GM18907 (cell line): ENCODE measurements around the gene NCKAP5L.

Experiments
- ATAC-seq: cut with Tn5 transposase; IDR thresholded peaks from one replicate; pipeline ENCODE4 v1.9.1; 2021; ENCODE audit warnings: mild to moderate bottlenecking, moderate library complexity; ENCODE audit not compliant: unreplicated experiment

Gene NCKAP5L

DNA sequence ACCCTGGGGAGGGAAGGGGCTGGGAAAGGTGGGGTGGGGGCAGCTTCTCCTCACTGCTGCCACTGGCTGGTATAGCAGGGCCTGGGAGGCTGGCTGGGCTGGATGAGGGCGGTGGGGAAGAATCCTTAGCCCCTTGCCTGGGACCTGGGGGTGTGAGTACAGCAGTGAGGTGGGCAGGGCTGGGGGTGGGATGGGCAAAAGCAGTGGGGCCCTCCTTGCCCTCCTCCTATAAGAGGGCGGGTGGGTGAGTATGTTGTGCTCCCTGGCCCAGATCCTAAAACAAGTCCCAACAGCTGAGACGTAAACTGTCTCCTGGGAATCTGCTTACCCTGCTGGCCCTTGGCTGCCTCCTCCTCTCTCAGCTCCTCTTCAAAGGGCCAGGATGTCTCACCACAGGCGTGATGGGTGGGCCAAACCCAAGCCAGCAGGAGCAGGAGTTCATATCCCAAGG is 2.2 kb downstream of the NCKAP5L start:
- ATAC-seq: no peak

GRCh38 chr12:49825360-49825970 is 2.7 kb downstream of the NCKAP5L start:
- ATAC-seq: no peak

DNA sequence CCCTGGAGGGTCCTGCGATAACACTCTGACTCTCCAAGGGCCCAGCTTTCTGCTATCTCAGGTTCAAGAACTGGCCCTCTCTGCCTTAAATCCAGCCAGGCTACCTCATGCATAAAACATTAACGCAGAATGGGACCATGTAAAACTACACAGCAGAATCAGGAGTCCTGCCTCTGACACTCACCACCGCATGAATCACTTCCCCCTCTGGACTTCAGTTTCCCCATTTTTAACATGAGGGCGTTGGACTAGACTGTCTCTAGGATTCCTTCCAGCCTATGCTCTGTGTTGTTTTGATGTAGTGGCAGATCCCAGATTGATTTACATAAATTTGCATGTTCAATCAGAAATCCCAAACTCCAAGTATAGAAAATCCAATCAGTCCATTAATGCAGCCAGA is 3.3 kb downstream of the NCKAP5L start:
- no peak for ATAC-seq

GRCh38 chr12:49824416-49824815 is 3.8 kb downstream of the NCKAP5L start:
- no peak for ATAC-seq

DNA sequence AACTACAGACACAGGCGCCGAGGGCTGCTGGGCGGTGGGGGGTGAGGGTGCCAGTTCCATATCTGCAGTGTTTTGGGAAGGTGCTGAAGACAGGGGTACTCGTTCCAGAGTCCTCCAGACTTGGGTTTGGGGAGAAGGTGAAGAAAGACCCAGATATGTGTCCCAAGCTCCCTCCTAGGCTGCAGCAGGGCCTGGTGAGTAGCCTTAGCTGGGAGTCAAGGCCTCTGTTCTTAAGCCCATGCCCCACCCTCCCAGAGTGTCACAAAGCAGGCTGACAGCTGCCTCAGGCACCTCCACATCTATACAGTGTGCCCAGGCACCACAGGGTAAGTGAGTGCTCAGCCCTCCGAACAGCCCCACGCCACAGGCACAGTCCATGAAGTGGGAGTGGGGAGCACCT is 4.3 kb downstream of the NCKAP5L start:
- no peak for ATAC-seq

GRCh38 chr12:49823350-49823749 is 4.9 kb downstream of the NCKAP5L start:
- no peak for ATAC-seq

GRCh38 chr12:49821373-49822287 is 6.6 kb downstream of the NCKAP5L start:
- no peak for ATAC-seq

DNA sequence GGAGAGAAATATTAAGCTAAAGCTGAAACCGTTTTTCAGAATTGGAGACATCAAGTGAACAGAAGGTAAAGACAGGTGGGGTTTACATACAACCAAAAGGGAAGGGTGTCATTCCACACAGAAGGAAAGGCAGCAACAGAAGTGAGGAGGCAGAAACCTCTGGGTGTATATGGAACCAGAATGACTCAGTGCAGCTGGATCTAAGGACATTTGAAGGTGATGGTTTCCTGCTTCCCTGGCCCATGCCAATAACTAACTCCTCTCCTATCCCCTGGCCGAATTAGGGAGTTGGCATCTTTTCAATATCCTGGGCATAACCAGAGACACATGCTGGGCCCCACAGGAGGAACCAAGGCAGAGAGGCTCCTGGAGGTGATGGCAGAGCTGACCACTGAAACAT is 8.4 kb downstream of the NCKAP5L start:
- ATAC-seq: no peak

- ATAC-seq: no peak
These were observed 9.8 kb downstream of the NCKAP5L start for GRCh38 chr12:49818241-49818895.

DNA sequence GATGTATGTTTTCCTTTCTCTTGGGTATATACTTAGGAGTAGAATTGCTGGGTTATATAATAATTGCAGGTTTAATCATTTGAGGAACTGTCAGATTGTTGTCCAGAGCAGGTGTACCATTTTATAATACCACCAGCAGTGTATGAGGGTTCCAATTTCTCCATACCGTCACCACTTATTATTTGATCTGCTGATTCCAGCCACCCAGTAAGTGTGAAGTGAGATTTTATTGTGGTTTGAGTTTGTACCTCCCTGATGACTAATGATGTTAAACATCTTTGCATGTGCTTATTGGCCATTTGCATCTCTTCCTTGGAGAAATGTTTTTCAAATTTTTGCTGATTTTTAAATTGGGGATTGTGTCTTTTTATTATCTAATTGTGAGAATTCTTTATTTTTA is 15.1 kb downstream of the NCKAP5L start:
- no peak for ATAC-seq

DNA sequence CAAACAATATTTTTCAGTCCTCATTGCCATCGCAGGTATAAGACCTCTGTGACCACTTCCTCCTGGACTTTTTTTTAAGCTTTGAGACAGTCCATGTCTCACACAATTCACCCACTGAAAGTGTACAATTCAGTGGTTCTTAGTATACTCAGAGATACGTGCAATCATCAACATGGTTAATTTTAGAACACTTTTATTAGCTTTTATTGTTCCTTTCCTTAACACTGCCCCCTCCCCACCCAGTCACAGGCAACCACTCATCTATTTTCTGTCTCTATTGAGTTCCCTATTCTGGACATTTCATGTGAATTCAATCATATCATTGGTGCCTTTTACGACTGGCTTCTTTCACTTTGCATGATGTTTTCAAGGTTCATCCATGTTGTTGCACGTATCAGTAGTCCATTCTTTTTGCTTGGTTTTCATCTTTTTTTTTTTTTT is 16.2 kb downstream of the NCKAP5L start:
- ATAC-seq: no peak

GRCh38 chr12:49811136-49811535 is 17.1 kb downstream of the NCKAP5L start:
- ATAC-seq: no peak

GRCh38 chr12:49809906-49810389 is 18.3 kb downstream of the NCKAP5L start:
- no peak for ATAC-seq

- no peak for ATAC-seq
These were observed 18.8 kb downstream of the NCKAP5L start for GRCh38 chr12:49809381-49809905.

DNA sequence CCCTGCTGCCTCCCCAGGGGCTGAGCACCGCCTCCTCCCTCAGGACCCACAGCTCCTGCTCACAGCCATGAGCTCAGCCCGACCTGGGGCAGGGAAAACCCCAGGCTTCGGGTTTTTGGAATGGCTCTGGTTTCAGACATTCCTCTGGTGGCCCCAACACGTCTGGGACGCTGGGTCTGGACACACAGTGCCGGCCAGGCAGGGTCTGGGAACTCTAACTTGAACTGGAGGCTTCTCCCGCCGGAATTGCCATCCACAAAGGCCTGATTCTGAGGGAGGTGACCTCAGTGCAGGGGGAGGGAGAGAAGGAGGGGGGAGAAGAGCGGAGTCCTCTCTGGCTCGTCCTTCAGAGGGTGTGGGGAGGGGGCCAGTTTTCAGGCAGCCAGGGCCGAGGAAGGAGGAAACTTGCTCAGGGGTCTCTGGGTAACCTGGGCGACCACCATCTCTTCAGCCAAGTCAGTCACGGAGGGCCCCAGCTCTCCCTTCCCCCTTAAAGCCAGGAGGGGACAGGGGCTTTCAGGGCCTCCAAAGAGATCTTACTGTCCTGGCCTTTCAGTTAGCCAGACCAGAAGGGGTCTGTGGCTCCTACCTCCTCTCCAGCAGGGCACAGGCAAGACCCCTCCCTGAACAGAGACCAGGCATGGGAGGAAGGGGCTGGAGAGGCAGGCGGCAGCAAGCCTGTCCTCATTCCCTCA is 19.4 kb downstream of the NCKAP5L start:
- no peak for ATAC-seq

DNA sequence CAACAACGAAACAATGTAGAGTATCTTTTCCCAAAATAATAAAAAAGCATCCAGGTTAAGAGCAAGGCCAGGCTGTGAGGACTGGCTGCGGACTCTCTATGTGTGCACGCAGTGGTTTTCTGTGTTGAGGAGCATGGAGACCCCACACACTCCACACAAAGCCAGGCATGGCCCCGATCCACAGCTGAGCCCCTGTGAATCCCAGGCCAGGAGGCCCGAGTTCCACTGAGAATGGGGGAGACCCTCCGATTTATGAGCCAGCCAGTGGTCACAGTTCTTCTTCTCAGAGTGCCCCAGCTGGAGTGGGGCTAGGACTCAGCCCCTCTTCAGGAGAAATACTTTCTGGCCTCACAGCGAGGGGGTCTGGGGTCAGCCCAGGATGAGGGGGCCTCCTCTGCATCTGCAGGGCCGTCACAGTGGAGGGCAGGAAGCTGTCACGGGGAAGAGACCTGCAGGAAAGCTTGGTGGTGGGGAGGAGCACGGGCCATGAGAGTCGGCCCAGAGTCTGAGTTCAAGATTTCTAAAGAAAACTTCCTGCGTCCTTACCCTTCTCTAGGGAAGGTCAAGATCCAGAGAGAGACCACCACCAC is 20.1 kb downstream of the NCKAP5L start:
- ATAC-seq: no peak

- ATAC-seq: no peak
These were observed 21.3 kb downstream of the NCKAP5L start for GRCh38 chr12:49806877-49807276.

GRCh38 chr12:49806321-49806813 is 21.8 kb downstream of the NCKAP5L start:
- ATAC-seq: no peak

DNA sequence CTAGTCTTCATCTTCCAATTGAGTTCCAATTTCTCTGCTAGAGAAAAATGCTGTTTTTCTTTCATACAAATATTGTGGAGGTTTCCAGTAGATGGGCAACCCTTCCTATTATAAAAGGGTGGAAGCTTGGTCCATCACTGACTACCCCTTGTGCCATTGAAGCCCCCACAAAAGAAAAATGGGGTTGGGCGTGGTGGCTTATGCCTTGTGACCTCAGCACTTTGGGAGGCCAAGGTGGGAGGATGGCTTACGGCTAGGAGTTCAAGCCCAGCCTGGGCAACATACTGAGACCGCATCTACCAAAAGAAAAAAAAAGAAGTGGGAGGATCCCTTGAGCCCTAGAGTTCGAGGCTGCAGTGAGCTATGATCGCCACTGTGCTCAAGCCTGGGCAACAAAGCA is 22.8 kb downstream of the NCKAP5L start:
- ATAC-seq: no peak

GRCh38 chr12:49804821-49805220 is 23.4 kb downstream of the NCKAP5L start:
- no peak for ATAC-seq
